GM12891 (cell line): ENCODE results near the gene MRFAP1.

Experiments
- POLR2AphosphoS5 ChIP-seq: IDR thresholded peaks from 2 replicates; pipeline ENCODE4 v1.6.1; 2011; ENCODE audit warnings: low read depth, low read length, control low read depth
- TAF1 ChIP-seq: IDR thresholded peaks from 2 replicates; pipeline ENCODE4 v1.6.1; 2011; ENCODE audit warnings: low read depth, low read length, control low read depth

DNA sequence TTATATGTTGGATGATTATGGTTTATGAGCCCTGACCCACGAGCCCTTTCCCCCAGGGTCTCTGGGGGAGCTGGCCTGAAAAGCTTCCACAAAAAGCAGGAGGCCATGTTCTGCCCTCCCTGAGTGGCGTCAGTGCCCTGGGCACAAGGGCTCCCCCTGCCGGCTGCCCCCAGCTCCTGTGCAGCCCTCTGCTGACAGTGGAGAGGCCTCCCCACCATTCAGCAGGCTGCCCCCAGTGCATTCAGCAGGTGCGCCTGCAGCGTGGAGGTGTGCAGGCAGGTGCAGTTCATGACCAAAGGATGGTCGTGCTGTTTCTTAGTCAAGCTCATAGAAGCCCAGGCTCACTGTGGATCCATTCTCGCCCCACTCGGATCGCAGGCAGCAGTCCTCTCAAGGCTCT lies 40.7 kb downstream of the MRFAP1 start:
- TF ChIP-seq POLR2AphosphoS5: no peak
- TF ChIP-seq TAF1: no peak
